Measurements from ENCODE around the gene MAP7D2.

DNA sequence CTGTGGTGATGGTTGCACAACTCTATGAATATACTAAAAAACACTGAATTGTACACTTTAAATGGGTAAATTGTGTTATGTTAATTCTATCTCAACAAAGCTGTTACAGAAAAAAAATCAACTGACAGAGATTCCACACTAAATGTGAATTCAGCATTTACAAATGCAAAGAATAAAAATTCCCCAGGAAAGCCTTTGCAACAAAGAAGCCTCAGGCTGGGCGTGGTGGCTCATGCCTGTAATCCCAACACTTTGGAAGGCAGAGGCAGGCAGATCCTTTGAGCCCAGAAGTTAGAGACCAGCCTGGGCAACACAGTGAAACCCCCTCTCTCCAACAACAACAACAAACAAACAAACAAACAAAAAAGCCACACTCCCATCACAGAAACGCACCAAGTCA lies 134.8 kb downstream of the MAP7D2 start:
- TF ChIP-seq, protein P1, sequence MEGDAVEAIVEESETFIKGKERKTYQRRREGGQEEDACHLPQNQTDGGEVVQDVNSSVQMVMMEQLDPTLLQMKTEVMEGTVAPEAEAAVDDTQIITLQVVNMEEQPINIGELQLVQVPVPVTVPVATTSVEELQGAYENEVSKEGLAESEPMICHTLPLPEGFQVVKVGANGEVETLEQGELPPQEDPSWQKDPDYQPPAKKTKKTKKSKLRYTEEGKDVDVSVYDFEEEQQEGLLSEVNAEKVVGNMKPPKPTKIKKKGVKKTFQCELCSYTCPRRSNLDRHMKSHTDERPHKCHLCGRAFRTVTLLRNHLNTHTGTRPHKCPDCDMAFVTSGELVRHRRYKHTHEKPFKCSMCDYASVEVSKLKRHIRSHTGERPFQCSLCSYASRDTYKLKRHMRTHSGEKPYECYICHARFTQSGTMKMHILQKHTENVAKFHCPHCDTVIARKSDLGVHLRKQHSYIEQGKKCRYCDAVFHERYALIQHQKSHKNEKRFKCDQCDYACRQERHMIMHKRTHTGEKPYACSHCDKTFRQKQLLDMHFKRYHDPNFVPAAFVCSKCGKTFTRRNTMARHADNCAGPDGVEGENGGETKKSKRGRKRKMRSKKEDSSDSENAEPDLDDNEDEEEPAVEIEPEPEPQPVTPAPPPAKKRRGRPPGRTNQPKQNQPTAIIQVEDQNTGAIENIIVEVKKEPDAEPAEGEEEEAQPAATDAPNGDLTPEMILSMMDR (conservative IDR thresholded peaks at IDR 0.05; ENCODE audit: low read depth, low read length) = no peak
- TF ChIP-seq EZH2 (IDR thresholded peaks at IDR 0.05; ENCODE audit: low read length, unreplicated experiment) (no peak), EZH2phosphoT487 (IDR thresholded peaks at IDR 0.05; ENCODE audit: borderline replicate concordance, low read length) (no peak)
